Thyroid gland (tissue), 4 donors: ENCODE results near the gene OLA1. TPM values are rescaled to one million over a fixed set of nuclear protein-coding genes. Genes with fewer than 3 reads are reported as not detected.
A peak's percentile ranks its signal among the peaks of the same experiment; 100 is the strongest.

Experiments
- DNase-seq, 2 donors: peaks; one replicate each; pipeline ENCODE4 v3.0.0-alpha.2; 2019
- H3K27ac ChIP-seq, 3 donors: fragments of 200-600 bp; sonication (generic); 1 replicate in 2 of 3; 2 replicates in 1 of 3; pipeline ENCODE4 v1.5.1; 2016 to 2019; ENCODE audit warnings: mild to moderate bottlenecking in 1 of 3, moderate library complexity in 1 of 3
- H3K27me3 ChIP-seq: fragments of 200-600 bp; sonication (generic); one replicate; pipeline ENCODE4 v1.5.1; 2019
- H3K36me3 ChIP-seq, 2 donors: fragments of 200-600 bp; sonication (generic); one replicate each; pipeline ENCODE4 v1.5.1; 2016 to 2019
- H3K4me1 ChIP-seq, 2 donors: fragments of 200-600 bp; sonication (generic); one replicate each; pipeline ENCODE4 v1.5.1; 2017 to 2019
- H3K4me3 ChIP-seq, 3 donors: fragments of 200-600 bp; sonication (generic); replicated peaks in 1 of 3; 1 replicate in 2 of 3; 2 replicates in 1 of 3; pipeline ENCODE4 v1.5.1; 2016; ENCODE audit warnings: mild to moderate bottlenecking in 1 of 3
- H3K9me3 ChIP-seq: fragments of 200-600 bp; sonication (generic); one replicate; pipeline ENCODE4 v1.5.1; 2017
- POLR2A ChIP-seq, 2 donors: fragments of 450-650 bp; IDR thresholded peaks; one replicate each; pipeline ENCODE4 v1.6.1; 2017; ENCODE audit warnings: antibody characterized with exemption in 2 of 2, mild to moderate bottlenecking in 2 of 2, moderate library complexity in 1 of 2
- WGBS, 2 donors: methylation state at CpG; one replicate each; pipeline ENCODE4 v1.1.5; 2017; 5-methylcytosine and 5-hydroxymethylcytosine counted together
- intact Hi-C: fragments of 100-400 bp; cut with DNase I; formaldehyde crosslinking; loops from one replicate; pipeline ENCODE4 v1.15.1; 2023
- total RNA-seq, 4 donors: library from RNA; depleted of rRNA; stranded (reverse); fragments of >200 nt; gene quantifications; one replicate each; pipeline ENCODE4 v1.2.3, GENCODE V29; 2016
- TF ChIP-seq, protein P1 (sequence below), 6 experiments: fragments of 200-600 bp in 3 of 6; fragments of 450-650 bp in 3 of 6; sonication (generic) in 3 of 6; IDR thresholded peaks; one replicate each; pipeline ENCODE4 v1.5.1; 2016 to 2019; ENCODE audit warnings: antibody characterized with exemption in 6 of 6, mild to moderate bottlenecking in 2 of 6, inconsistent platforms in 1 of 6, moderate library complexity in 1 of 6

Gene OLA1
- total RNA-seq, 4 donors from 2014 or later: 51.8 to 68.5 (median 53.5) TPM

DNA sequence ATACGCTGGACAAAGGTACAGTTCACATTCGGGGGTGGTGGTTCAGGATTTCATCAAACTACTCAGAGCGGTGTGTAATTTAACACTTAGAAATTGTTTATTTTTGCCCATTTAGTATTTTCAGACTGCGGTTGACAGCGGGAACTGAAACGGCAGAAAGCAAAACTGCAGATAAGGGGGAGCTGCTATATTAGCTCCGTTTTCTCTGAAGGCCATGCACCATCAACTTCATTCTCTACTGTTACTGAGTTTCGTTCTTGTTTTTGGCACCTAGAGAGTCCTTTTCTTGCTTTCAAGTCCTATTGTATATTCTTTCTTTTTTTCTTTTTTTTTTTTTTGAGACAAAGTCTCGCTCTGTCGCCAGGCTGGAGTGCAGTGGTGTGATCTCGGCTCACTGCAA, 161.6 kb downstream of the OLA1 start:
- Histone ChIP-seq H3K36me3 (no peaks in the 10 kb centered on the region), H3K4me3 (no peak overlapping the region), H3K27ac (no peak overlapping the region), H3K27me3 (no peaks in the 10 kb centered on the region), H3K9me3 (no peaks in the 10 kb centered on the region), H3K4me1 (peaks cover 5 to 12% of the 10 kb centered on the region in 2 donors)
- intact Hi-C loops: no loop called here
- TF ChIP-seq, protein P1, sequence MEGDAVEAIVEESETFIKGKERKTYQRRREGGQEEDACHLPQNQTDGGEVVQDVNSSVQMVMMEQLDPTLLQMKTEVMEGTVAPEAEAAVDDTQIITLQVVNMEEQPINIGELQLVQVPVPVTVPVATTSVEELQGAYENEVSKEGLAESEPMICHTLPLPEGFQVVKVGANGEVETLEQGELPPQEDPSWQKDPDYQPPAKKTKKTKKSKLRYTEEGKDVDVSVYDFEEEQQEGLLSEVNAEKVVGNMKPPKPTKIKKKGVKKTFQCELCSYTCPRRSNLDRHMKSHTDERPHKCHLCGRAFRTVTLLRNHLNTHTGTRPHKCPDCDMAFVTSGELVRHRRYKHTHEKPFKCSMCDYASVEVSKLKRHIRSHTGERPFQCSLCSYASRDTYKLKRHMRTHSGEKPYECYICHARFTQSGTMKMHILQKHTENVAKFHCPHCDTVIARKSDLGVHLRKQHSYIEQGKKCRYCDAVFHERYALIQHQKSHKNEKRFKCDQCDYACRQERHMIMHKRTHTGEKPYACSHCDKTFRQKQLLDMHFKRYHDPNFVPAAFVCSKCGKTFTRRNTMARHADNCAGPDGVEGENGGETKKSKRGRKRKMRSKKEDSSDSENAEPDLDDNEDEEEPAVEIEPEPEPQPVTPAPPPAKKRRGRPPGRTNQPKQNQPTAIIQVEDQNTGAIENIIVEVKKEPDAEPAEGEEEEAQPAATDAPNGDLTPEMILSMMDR (IDR thresholded peaks at IDR 0.05): no peak
- no peak for TF ChIP-seq POLR2A (IDR thresholded peaks at IDR 0.05)
- 98 to 99% methylated on average over 11 of the region's 11 CpGs for WGBS, 2 donors
- DNase-seq: no peak

DNA sequence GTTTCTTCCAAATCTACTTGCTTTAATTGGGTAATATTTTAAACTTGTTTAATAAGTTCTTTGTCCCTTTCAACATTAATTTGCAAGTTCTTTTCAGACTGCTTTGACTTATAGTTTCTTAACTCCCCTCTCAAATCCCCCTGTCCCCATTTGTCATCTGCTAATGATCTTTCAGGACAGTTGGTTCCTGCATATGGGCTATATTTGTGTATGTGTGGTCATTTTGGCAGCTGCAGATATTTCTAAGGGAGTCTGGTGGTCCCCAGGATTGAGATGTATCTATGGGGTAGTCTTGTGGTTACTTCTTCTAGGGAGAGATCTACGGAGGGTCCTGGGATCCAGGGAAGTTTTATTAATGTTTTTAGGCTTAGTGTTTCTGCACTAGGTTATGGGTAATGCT, 162.6 kb downstream of the OLA1 start:
- Histone ChIP-seq H3K36me3 (no peaks in the 10 kb centered on the region), H3K9me3 (no peaks in the 10 kb centered on the region), H3K27me3 (no peaks in the 10 kb centered on the region), H3K27ac (no peak overlapping the region), H3K4me1 (peaks cover 5 to 13% of the 10 kb centered on the region in 2 donors), H3K4me3 (no peak overlapping the region)
- WGBS, 2 donors: 100% methylated on average over 1 of the region's 1 CpG
- no peak for DNase-seq
- no peak for TF ChIP-seq POLR2A (IDR thresholded peaks at IDR 0.05)
- TF ChIP-seq, protein P1 (IDR thresholded peaks at IDR 0.05): no peak
- intact Hi-C loops: no loop called here

- TF ChIP-seq, protein P1 (IDR thresholded peaks at IDR 0.05): no peak
- 93% methylated on average over 3 of the region's 3 CpGs for WGBS, 2 donors
- Histone ChIP-seq H3K9me3 (no peaks in the 10 kb centered on the region), H3K4me1 (peaks cover 8 to 13% of the 10 kb centered on the region in 2 donors), H3K4me3 (no peak overlapping the region), H3K27me3 (no peaks in the 10 kb centered on the region), H3K36me3 (no peaks in the 10 kb centered on the region), H3K27ac (no peak overlapping the region)
- no peak for DNase-seq
- intact Hi-C loops: no loop called here
Measured at GRCh38 chr2:174083843-174084458, 164.4 kb downstream of the OLA1 start.

- TF ChIP-seq POLR2A (IDR thresholded peaks at IDR 0.05): no peak
- TF ChIP-seq, protein P1 (IDR thresholded peaks at IDR 0.05): no peak
- intact Hi-C loops: no loop called here
- Histone ChIP-seq H3K4me1 (peaks cover 20 to 27% of the 10 kb centered on the region in 2 donors), H3K36me3 (no peaks in the 10 kb centered on the region), H3K9me3 (no peaks in the 10 kb centered on the region), H3K4me3 (no peak overlapping the region), H3K27me3 (no peaks in the 10 kb centered on the region), H3K27ac (no peak overlapping the region)
- WGBS, 2 donors: 93 to 95% methylated on average over 6 of the region's 6 CpGs
- no peak for DNase-seq
Measured at GRCh38 chr2:174080672-174081121, 167.6 kb downstream of the OLA1 start.

DNA sequence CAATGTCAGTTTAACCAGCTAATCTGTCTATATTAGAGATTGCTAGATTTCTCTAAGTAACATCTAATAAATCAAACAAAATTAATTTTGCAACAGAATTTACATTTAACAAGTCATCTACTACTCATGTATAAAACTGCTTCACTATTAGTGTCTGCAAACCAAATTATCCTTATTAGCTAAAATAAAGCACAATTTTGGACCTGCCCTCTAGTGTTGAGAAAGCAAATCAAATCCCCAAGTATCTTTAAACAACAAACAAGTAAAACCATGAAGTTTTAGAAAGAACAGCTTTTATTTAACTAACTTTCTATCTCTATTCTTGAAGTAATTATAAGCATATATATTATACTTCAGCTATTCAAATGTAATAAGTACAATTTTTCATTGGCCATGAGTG, 170.1 kb downstream of the OLA1 start:
- intact Hi-C loops: no loop called here
- Histone ChIP-seq H3K4me1 (peaks cover 28 to 39% of the 10 kb centered on the region in 2 donors), H3K9me3 (no peaks in the 10 kb centered on the region), H3K27me3 (no peaks in the 10 kb centered on the region), H3K36me3 (no peaks in the 10 kb centered on the region), H3K27ac (no peak overlapping the region), H3K4me3 (no peak overlapping the region)
- TF ChIP-seq, protein P1 (IDR thresholded peaks at IDR 0.05): peak in 4 of 6 experiments; percentile 22 to 51 (median 43)
- no peak for TF ChIP-seq POLR2A (IDR thresholded peaks at IDR 0.05)
- no peak for DNase-seq
